NCI-H1417 treated with DMSO at 0.1 percent for 48 hours (cell line): ENCODE results near the gene PRTFDC1.

Experiments used
- DNase-seq: peaks from one replicate; lab custom pipeline; 2025; lab: John Stamatoyannopoulos, UW

PRTFDC1 gene

DNA sequence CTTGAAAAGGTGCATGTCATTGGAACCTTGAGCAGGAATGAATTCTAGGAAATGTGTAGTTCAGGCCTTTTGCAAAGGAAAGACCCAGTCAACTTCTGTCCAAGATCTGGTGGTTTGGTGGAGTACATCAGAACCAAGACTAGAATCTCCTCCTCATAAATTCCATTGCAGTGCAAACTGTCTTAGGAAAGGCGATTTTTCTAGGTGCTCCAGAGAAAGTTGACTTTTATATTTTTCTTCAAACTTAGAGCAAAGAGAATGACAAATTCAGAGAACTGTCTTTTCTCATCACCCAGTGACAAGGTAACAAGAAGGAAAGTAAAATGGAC is 50.0 kb downstream of the PRTFDC1 start:
- DNase-seq = no peak

DNA sequence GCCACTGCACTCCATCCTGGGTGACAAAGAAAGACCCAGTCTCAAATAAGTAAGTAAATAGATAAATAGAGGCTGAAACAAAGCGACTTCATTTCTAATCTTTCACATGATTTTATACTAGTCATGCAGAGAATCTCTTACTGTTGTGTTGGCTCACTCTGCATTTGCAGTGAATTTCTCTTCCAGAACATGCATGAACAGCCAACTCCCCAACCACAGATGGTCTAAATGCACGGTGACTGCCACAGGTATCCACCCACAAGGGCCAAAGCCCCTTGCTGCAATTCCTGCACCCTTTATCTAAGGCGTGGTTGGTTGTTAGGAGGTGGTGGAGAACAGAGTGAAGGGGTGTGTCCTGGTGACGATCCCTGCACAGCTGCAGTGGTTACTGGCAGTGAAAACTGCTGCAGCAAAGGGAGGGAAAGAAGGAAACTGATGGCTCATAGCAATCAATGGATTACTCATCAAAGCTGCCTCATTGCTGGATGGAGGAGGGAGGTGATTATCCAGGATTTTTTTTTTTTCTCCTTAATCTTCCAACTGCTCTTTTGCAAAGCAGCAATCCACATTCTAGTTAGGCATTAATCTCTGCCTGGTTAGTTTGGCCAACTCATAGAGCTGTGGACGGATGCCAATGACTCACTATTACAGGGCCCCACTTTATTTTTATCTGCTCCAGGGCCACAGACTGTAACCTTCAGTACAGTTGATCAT is 50.6 kb downstream of the PRTFDC1 start:
- no peak for DNase-seq

DNA sequence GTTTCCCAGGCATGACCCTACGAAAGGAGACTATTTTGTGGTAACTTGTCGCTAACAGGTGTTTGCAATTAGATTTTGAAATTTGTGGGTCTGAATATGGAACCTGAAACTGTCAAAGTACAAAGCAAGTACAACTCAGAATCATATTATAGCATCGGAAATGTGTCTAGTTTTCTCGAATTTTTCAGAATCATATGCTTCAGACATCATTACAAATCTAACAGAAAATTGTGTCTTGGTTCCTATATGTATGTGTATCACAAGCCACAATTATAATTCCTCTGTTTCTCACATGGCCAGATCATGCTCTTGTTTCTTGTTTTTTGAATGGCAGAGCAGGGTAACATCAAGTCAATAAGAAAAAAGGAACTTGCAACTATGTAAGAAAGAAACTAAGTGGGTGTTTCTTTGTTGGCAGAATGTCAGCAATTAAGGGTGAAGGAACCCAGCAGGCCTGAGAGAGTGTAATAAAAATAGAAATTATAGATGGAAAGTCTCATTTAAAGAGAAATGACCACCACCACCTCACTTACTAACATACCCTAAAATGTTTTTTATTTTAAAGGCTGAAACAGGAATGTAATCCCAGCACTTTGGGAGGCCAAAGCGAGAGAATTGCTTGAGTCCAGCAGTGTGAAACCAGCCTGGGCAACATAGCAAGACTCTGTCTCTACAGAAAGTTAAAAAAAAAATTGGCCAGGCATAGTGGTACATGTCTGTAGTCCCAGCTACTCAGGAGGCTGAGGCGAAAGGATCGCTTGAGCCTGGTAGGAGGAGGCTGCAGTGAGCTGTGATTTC is 51.3 kb downstream of the PRTFDC1 start:
- no peak for DNase-seq

DNA sequence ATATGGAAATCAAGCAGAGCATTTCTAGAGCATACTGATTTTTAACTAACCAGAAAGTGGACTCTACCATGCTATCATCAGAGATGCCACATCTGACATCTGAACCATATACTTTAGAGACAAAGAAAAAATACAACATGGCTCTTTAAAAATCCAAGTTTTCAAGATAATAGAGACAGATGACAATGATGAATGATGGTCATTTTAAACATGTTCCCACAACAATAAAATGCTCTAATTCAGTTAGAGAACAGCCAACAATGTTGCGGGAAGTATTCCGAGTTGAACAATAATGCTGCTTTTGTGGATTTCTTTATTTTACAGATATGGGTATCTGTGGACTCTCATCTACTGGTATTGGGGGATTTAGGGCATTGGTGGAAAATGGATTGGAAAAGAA is 52.8 kb downstream of the PRTFDC1 start:
- no peak for DNase-seq

DNA sequence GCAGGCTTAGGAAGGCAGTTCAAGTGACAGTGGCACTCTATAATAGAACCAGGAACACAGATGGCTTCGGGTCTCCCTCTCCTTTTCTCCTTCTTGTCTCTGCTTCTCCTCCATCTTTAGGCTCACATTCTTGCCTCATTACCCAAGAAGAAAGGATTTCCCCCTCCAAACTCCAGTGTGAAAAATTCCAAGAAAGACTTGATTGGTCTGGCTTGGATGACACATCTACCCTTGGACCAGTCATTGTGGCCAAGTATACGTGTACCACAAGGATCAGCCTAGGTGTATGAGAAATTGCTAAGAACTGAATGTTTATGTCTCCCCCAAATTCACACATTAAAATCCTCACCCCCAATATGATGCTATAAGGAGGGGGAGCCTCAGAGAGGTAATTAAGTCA is 53.9 kb downstream of the PRTFDC1 start:
- DNase-seq = no peak

DNA sequence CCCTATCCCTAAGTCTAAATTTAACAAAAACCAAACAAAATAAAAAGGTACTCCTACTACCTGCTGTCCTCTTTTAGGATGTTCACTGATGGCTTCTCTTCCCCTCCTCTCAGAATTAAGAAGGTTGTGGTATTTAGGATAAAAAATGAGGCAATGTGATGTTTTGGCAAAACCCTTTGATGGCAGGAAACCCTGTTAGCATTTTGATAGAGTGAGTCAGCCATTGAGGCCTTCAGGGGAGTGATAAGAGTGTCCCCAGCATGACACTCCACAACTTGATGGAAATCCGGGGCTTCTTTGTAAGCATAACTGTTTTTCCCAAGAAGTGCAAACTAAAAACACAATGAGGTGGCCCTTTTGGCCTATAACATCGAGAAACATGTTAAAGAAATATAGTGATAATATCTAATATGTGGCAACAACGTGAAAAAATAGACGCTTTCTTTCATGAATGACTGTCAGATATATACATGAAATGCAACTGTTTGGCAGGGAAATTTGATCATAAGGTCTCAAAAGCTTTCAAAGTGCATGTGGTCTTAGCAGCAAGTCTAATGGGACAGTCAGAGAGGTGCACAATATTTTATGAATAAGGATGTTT is 55.0 kb downstream of the PRTFDC1 start:
- DNase-seq = no peak

DNA sequence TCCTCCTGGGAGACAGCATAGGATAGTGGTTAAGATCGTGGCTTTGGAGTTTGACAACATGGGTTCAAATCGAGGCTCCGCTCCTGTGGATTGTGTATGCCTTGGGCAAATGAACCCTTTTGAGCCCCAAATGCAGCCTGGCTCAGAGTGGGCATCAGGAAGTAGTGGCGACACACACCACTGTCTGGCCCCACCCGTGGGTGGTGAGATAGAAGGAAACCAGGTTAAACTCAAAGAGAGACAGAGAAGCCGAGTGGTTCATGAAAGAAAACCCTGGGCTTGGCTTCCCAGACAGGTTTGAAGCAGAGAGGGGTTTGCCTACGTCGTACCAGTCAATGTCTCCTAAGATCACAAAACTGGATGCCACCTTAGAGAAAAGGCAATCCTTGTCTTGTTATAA is 57.7 kb downstream of the PRTFDC1 start:
- DNase-seq = no peak

DNA sequence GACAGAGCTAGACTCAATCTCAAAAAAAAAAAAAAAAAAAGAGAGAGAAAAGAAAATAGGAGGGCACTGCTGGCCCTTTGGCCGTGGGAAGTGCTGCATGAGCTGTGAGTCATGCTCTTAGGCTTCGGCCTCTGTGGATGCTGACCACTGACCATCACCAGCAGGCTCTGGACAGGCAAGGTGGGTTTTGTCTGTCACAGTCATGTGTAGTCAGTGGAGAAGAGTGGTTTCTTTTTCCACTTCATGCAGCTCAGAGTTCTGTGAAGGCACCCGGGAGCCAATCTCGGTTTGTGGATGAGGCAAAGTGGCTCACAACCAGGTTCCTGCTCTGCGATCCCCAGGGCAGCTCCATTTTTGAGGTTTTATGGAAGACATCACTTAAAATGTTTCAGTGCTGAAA is 58.1 kb downstream of the PRTFDC1 start:
- no peak for DNase-seq

DNA sequence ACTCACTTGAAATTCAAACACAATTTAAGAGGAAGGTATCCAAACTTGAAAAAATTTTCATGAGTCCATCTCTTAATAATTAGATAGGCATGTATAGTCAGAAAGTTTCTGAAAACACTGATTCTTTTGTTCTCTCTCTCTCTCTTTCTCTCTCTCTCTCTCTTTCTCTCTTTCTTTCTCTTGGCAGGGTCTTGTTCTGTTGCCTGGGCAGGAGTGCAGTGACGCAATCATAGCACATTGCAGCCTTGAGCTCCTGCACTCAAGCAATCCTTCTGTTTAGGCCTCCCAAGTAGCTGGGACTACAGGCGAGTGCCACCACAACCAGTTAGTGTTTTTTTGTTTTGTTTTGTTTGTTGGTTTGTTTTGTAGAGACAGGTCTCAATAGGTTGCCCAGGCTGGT is 59.3 kb downstream of the PRTFDC1 start:
- DNase-seq = no peak

DNA sequence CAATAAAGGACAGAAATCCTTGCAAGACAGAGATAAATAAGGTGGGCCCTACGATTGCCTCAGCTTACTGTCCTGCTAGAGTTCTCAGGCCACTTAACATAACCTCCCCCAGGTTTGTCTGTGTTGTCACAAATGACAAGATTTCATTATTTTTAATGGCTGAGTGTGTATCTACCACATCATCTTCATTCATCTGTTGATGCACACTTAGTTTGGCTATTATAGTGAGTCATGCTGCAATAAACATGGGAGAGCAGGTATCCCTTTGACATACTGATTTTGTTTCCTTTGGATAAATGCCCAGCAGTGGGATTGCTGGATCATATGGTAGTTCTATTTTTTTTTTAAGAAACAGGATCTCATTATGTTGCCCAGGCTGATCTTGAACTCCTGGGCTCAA is 60.6 kb downstream of the PRTFDC1 start:
- no peak for DNase-seq

DNA sequence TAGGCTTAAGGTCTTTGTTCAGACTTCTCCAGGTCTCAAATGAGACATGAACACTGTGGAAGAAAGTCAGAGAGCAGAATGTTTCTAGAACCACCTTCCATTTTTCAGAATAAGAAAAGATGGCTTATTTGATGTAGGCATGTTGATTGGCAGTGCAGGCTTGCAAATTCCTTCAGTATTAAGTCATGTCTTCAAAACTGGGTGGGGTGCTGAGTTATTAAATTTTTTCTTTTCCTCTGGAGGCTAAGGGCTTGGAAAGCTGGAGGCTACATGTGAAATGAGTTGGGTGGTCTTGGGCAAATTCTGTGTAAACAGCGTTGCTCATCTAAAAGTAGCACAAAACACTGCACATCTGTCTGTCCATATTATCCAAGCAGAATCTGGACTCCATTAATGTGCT is 62.8 kb downstream of the PRTFDC1 start:
- DNase-seq = no peak

DNA sequence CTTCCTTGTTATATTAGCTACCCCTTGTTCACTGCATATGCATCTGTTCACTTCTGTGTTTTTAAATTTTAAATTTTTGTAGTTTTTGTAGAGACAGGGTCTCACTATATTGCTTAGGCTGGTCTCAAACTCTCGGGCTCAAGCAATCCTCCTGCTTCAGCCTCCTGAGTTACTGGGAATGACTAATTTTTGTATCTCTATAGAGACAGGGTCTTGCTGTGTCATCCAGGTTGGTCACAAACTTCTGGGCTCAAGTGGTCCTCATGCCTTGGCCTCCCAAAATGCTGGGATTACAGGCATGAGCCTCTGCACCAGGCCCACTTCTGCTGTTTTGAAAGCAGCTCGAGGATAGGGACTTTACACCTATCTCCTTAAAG is 64.6 kb downstream of the PRTFDC1 start:
- no peak for DNase-seq

DNA sequence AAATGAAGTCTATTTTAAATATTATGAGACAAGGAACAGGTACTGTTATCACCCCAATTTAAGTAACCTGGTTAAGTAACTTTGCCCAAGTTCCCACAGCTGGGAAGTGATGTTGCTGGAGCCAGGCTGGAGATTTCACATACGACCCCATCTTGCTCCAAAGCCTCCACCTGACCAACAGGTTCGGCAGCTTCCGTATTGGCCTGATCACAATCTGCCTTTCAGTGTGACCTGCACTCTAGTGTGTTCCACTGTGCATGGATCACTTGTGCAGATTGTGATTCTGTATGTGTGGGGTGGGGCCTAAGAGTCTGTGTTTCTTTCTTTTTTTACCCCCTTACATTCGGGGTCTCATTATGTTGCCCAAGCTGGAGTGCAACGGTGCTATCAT is 66.1 kb downstream of the PRTFDC1 start:
- DNase-seq = no peak

DNA sequence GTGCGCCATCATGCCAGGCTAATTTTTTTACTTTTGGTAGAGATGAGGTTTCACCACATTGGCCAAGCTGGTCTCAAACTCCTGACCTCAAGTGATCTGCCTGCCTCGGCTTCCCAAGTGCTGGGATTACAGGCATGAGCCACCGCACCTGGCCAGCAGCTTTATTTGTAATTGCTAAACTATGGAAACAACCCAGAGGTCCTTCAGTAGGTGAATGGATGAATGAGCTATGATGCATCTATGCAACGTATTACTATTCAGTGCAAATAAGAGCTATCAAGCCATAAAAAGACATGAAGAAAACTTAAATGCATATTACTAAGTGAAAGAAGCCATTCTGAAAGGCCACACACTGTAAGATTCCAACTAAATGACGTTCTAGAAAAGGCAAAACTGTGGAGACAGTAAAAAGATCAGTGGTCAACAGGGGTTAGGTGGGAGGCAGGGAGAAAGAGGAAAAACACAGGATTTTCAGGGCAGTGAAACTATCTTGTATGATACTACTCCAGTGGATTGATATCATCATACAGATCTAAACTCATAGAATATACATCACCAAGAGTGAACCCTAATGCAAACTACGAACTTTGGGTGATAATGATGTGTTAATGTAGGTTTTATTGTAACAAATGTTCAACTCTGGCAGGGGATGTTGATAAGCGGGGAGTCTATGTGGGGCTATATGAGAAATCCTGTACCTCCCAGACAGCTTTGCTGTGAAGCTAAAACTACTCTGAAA is 66.7 kb downstream of the PRTFDC1 start:
- no peak for DNase-seq

DNA sequence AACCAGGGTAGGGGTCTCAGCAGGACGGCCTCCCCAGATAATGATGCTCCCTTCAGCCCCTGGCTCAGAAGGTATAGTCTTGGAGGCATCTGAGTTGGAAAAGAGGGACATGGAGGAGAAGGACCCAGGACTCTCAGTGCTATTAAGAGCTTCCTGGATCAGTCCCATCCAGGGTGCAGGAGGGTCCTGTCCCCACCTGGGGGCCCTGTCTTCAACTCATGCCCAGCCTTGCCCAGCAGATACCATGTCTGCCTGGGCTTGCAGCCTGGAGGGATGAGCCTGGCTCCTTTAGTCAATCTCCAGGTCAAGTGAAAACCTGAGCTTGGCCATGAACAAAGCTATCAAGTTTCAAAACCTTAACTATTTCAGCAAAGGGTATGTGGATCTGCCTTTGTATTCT is 67.6 kb downstream of the PRTFDC1 start:
- DNase-seq = no peak

DNA sequence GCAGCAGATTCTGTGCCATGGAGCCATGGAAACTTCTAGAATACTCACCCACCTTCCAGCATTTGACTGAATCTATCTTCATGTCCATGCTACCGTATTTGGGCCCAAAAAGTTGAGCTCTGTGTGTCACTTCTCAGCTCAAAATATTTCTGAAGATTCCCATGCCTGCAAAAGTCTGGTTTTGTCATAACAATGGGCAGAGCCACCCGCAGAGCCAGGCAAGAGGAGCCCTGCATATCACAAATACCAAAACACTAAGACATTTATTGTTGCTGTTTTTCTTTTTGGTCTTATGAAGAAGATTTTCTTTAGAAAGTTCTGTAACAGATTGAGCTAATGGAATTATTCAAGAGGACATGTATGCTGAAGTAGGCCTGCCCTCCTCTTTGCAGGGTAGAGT is 68.1 kb downstream of the PRTFDC1 start:
- no peak for DNase-seq

DNA sequence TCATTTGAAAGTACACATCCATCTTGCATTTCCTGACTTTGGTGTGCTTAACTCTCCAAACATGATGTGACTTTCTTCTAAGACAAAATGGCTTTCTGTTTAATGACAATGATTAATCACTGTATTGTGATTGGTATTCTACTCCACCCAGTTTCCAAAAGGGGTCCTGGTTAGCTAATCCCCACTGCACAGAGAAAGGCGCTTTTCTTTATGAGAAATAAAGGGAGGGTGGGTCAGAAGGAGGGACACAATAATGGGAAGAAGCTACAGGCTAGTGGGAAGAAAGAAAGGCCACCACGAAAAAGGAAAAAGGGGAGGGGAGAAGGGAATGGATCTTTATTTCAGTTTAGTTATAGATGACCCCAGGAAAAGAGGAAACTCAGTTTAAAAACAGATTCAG is 69.2 kb downstream of the PRTFDC1 start:
- DNase-seq = no peak

DNA sequence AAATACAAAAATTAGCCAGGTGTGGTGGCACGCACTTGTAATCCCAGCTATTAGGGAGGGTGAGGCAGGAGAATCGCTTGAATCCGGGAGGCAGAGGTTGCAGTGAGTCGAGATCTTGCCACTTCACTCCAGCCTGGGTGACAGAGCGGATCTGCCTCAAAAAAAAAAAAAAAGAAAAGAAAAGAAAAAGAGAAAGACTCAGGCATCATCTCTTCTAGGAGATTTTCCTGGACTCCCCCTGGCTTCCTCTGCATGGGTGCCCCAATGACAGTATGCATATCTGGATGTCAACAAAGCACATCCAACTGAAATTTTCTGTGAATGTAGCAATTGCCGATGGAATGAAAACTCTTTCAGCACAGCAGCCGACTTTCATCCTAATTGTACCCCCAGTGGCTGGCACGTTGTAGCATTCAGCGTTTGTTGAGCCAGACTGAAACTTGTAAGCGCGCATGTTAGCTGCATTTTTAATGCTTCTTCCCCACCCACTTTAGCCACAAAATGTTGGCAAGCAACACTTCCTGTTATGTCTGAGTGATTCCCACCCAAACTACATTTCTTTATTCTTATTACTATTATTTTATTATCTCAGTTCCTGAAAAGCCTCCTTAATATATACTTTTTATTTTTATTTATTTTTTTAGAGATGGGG is 70.2 kb downstream of the PRTFDC1 start:
- no peak for DNase-seq

DNA sequence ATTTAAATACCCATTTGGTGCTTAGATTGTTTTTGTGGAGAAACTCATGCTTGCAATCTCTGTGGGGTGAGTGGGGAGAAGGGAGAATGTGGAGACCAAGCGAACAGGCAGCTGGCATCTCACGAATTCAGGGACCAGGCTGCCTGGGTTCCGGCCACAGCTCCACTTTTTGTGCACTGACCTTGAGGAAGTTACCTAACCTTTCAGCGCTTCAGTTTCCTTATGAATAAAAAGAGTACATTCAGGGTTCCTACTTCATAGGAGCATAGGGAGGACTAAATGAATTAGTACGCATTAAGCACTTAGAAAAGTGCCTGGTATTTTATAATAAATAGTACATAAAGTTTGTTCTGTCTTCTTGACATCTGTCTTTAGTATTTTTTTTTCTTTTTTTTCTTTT is 72.5 kb downstream of the PRTFDC1 start:
- DNase-seq = no peak

DNA sequence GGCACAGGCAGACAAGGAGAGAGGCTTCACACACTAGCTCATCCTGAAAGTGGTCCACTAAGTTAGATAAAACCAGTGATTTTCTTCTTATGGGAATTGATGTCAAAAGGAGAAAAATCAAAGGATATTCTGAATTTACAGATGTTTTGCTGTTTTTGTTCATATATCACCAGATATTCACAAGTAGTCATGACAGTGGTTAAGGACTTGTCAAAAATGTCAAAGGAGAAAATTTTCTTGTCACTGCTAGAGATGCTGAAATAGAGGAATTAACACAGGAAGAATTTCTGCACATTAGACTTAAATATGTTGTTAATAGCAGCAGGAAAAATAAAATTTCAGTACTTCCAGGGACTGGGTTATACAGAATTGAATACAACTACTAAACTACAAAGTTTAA is 78.3 kb downstream of the PRTFDC1 start:
- no peak for DNase-seq

DNA sequence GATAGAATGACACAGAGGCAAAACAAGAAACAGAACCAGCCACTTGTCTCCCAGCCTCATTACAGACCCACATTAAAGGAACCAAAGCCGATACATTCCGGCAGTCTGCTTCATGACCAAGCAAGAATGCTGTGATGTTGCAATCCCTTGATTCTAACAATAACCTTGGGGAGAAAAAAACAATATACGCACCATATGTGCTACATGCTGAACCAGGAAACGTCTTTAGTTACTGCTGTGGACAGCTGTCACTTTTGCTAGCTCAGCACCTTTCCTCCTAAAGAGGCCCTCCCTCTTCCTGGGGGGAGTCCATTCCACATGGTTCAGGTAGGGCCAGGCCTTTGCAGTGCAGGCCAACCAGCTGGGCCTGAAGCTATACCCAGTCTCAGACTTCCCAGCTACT is 79.1 kb downstream of the PRTFDC1 start:
- no peak for DNase-seq

DNA sequence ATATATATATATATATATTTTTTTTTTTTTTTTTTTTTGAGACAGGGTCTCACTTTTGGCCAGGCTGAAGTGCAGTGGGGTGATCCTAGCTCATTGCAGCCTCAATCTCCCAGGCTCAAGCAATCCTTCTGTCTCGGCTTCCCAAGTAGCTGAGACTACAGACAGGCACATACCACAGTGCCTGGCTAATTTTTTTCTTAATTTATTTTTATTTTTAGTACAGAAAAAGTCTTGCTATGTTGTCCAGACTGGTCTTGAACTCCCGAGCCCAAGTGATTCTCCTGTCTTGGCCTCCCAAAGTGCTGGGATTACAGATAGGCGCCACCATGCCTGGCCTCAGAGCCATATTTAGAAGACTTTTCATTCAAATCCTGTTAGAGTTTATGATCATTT is 79.6 kb downstream of the PRTFDC1 start:
- no peak for DNase-seq
